NCI-H460 (cell line): ENCODE measurements around the gene VSTM2L. TPM values are rescaled to one million over a fixed set of nuclear protein-coding genes. Genes with fewer than 3 reads are reported as not detected.

ENCODE experiments used
- DNase-seq: peaks from one replicate; pipeline ENCODE4 v3.0.0-alpha.2; 2016; ENCODE audit warnings: low read depth; ENCODE audit errors: extremely low read depth
- total RNA-seq: library from RNA; depleted of rRNA; stranded (reverse); fragments of >200 nt; shearing (Covaris generic); gene quantifications from 2 replicates; pipeline ENCODE4 v1.2.3, GENCODE V29; 2014

The VSTM2L gene
- total RNA-seq, 1 experiment from 2014 or later = not detected

DNA sequence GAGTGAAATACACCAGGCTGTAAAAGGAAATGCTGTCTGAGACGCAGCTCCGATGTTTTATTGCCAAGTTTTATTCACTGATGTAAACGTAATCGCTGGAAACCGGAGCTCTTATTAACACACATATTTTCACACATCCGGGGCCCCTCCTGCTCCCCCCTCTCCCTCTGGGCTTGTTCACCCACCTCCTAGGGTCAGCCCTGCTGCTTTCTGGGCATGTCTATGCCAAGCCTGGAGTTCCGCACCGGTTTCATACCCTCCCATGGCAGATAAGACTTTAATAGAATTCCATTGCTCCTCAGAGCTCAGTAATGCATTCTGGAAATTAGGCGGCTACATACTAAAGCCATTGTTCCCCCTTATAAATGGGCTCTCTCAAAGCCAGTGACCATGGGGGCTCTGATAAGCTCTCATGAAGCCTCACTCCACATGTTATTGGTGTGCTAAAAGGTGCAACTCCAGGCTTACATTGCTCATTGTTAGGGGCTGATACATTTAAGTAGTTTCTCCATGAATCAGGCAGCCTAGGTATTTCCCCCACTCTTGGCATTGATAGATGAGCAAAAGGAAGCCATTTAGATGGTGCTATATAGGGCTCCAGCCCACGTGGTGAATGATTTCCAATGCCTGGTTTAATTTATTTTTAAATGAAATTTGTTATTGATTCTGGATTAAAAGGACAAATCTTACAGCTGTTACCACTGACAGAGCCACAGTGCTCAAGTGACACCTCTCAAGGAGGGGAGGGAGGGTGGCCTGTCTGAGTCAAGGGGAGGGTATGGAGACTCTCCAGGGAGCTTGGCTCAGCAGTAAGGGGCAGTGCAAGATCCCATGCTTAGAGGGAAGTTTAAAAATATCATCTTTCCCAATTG is 4.5 kb upstream of the VSTM2L start:
- DNase-seq = no peak

- DNase-seq = no peak
Measured at GRCh38 chr20:37899105-37900045, 3.6 kb upstream of the VSTM2L start.

DNA sequence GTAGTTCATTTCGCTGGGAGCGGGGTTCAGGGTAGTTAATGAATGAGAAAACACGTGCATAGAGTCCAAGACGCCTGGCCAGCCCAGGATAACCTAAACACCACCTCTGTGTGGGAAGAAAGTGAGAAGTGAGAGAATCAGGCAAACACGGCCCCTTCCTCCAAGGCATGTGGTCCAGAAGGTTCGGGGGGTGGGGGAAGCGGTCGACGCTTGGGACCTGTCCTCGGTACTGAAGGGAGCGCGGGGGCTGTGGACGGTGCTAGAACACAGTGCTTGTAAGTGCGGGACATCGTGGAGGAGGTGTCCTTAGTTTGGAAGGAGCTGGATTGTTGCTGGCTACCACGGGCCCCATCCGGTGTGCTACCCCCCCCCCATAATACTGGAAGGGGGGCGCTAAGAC is 1.7 kb upstream of the VSTM2L start:
- no peak for DNase-seq

GRCh38 chr20:37901654-37902503 is 1.0 kb upstream of the VSTM2L start:
- peak; percentile 30 for DNase-seq

DNA sequence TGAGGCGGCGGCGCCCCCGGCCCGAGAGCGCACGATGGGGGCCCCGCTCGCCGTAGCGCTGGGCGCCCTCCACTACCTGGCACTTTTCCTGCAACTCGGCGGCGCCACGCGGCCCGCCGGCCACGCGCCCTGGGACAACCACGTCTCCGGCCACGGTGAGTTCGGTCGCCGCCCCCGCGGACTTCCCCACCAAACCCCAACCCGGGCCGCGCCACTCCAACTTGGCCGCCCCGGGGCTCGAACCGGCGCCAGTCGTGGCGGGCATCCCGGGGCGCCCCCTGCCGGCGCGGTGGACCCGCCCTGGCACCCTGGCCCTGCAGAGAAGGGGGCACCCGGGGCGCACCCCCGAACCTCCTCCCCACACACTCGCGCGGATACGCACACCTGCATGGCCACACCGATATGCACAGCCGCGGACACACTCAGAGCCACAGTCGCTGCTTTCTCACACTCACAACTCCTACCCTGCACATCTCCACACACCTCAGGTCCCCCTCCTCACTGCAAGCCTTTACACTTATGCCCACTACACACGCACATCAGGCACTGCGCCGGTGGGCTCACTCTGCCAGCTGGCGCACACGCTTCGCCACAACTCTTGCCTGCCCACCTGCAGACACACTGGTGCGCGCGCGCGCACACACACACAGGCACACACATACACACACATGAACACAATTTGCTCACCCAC is 535 bp downstream of the VSTM2L start:
- no peak for DNase-seq

- DNase-seq = no peak
Measured at GRCh38 chr20:37904008-37904642, 1.2 kb downstream of the VSTM2L start.

- no peak for DNase-seq
Measured at GRCh38 chr20:37904845-37905373, 2.0 kb downstream of the VSTM2L start.

DNA sequence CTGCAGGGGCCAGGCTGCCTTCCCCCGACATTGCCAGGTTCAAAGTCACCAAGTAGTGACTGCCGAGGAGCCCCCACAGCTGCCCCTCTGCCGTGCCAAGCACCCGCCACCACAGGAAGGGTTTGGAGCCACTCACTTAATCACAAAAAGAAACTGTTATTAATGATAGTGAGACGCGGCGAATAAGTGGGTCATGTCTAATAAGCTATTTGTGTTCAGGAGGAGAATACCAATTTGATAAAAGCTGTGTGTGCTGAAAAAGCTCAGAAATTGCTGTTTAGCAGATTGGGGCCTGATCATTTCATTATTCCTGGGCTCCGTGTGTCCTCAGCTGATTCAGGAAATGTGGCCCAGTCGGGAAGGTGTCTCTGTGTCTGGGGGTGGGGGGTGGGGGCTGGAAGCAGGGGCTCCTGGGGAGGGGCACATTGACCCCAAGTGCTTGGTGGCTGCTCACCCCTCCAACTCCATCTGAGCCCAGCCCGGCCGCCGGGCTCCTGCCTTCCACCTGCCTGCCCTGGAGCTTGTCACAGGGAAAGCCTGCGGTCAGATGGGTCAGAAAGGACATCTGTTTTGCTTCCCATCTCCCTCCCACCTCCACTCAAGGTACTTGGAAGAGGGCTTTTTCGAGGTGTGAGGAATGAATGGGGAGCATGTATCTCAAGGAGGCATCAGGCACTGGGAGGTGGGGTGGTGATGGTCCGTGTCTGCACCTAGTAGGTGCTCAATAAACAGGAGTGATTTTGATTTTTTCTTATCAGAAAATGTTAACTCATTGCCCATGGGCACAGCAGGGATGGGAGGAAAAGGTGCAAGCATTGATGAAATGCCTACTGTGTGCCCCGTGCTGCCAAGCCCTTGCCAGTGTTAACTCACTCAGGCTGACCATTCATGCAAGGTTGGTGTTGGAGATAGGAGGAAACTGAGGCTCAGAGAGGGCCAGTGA is 3.0 kb downstream of the VSTM2L start:
- no peak for DNase-seq

- no peak for DNase-seq
Measured at GRCh38 chr20:37907330-37907676, 4.4 kb downstream of the VSTM2L start.

GRCh38 chr20:37907677-37908401 is 4.9 kb downstream of the VSTM2L start:
- DNase-seq = no peak

- DNase-seq = no peak
Measured at GRCh38 chr20:37911261-37911660, 8.3 kb downstream of the VSTM2L start.

GRCh38 chr20:37911838-37912281 is 8.9 kb downstream of the VSTM2L start:
- no peak for DNase-seq

DNA sequence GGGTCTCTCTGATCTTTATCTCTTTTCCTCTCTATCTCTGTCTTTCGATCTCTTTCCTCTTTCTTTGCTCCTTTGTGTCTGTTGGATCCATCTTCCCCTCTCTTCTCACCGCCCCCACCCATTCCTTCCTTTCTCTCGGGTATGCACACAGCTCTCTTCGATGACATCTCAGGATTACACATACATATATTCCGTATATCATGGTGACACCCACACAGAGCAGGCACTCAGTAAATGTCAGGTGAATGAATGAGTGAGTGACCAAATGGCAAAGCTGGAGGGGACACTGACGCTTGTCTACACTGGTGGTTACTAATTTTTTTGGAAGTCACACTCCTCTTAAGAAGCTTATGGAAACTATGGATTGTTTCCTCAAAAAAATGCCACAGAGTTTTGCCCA is 9.9 kb downstream of the VSTM2L start:
- DNase-seq = no peak

DNA sequence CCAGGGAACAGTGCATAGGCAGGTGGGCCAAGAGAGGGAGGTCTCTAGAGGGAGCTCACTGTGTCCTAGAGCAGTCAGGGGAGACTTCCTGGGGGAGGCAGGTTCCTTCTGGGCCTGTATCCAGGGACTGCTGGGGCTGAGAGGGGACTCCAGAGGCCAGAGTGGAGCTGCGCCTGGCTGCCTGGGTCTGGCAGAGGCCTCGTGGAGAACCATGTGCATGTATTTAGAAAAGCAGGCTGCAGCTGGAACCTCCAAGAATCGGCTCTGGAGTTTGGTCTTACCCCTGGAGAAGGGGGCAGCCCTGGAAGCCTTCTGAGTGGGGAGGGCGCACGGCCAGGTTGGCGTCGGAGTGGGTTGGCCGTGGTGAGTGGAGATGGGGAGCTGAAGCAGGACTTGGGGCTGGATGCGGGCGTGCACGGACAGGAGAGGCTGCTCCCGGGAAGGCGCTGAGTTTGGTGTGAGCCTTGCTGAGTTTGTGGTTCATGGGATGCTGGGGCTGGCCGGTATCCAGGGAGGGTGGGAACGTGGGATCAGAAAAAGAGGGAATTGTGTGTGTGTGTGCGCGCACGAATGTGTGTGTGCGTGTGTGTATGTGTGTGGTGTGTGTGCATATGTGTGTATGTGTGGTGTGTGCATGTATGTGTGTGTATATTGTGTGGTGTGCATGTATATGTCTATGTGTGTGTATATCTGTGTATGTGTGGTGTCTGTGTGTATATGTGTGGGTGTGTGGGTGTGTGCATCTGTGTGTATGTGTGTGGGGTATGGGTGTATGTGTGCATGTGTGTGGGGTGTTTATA is 10.8 kb downstream of the VSTM2L start:
- DNase-seq = no peak

- no peak for DNase-seq
Measured at GRCh38 chr20:37914367-37914671, 11.4 kb downstream of the VSTM2L start.

DNA sequence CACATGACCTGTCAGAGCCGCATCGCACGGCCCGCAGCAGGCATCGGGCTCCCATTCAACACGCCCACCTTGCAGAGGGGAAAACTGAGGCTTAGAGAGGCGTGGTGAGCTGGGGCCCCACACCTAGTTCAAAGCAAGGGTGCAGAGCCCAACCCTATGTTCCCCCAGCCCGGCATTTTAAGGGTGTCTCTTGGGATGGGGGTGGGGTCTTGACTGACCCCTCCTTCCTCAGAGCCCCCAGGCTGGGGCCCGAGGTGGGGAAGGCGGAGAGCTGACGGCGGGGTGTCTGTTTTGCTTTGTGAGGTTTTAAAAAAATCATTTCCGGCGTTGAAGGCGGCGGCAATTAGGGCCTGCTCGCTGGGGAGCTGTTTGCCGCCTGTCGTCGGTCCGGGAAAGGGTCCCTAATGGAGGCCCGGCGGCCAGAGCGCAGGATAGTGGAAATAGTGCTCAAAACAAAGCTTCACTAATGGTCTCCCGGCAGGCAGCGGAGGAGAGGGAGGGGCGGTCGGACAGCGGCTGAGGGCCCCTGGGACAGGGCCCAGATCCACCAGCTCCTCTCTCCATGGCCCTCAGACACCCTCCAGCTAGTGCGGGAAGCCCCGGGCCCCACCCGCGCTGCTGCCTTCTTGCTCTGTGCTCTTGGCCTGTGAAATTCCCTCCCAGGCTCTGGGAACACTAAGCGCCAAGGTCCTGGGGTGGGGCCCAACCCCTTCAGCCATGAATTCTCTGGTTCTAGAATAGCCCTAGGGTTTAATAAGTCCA is 11.9 kb downstream of the VSTM2L start:
- DNase-seq = no peak
